Erythroblast (primary cell): ENCODE data around the gene FGF14.

Experiments
- GATA1 ChIP-seq: IDR thresholded peaks from 2 replicates; pipeline ENCODE4 v1.6.1; 2011; ENCODE audit warnings: low read depth, mild to moderate bottlenecking, control low read depth, low read length, moderate library complexity
- POLR2A ChIP-seq: IDR thresholded peaks from 2 replicates; pipeline ENCODE4 v1.6.1; 2011; ENCODE audit warnings: mild to moderate bottlenecking, low read length

GRCh38 chr13:102233566-102234208 is 168.2 kb downstream of the FGF14 start:
- no peak for TF ChIP-seq POLR2A
- TF ChIP-seq GATA1 = no peak
